OCI-LY7 (cell line): Measurements from ENCODE around the gene FAM184B.

Source experiments
- EZH2phosphoT487 ChIP-seq: fragments of 200-600 bp; sonication (generic); IDR thresholded peaks from 2 replicates; pipeline ENCODE4 v1.6.1; 2018; ENCODE audit warnings: low read depth, borderline replicate concordance, mild to moderate bottlenecking, mixed run types, antibody characterized with exemption, low read length, moderate library complexity, mixed read lengths
- TF ChIP-seq, protein P1 (sequence below): fragments of 200-600 bp; sonication (generic); conservative IDR thresholded peaks from 2 replicates; pipeline ENCODE4 v1.5.1; 2014; ENCODE audit warnings: mild to moderate bottlenecking, antibody characterized with exemption, low read length, moderate library complexity, mixed read lengths

DNA sequence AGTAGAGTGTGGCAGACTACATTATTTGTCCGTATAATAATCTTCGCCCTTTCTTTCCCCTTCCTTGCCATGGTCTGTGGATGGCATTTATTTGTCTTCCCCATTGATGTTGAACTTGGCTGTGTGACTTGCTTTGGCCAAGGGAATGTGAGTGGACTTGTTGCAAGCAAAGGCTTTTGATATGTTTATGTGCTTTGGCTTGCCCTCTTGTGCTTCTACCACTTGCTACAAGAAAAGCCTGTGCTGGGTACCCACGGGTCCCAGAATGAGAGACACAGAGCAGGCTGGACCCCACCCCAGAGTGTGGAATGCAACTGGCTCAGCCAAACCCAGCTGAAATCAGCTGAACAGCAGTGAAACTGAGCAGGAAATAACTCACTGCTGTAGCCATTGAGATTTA lies 63.0 kb downstream of the FAM184B start:
- TF ChIP-seq, protein P1, sequence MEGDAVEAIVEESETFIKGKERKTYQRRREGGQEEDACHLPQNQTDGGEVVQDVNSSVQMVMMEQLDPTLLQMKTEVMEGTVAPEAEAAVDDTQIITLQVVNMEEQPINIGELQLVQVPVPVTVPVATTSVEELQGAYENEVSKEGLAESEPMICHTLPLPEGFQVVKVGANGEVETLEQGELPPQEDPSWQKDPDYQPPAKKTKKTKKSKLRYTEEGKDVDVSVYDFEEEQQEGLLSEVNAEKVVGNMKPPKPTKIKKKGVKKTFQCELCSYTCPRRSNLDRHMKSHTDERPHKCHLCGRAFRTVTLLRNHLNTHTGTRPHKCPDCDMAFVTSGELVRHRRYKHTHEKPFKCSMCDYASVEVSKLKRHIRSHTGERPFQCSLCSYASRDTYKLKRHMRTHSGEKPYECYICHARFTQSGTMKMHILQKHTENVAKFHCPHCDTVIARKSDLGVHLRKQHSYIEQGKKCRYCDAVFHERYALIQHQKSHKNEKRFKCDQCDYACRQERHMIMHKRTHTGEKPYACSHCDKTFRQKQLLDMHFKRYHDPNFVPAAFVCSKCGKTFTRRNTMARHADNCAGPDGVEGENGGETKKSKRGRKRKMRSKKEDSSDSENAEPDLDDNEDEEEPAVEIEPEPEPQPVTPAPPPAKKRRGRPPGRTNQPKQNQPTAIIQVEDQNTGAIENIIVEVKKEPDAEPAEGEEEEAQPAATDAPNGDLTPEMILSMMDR: no peak
- TF ChIP-seq EZH2phosphoT487: no peak
